DMS 273 treated with DMSO at 0.1 percent for 48 hours (cell line): ENCODE measurements around the gene DUS1L.

ENCODE experiments used
- DNase-seq: peaks from one replicate; lab custom pipeline; 2025; lab: John Stamatoyannopoulos, UW

DUS1L gene

GRCh38 chr17:82055023-82055964 lies 10.3 kb downstream of the DUS1L start:
- DNase-seq, result no peak

- DNase-seq, result no peak
Observed at GRCh38 chr17:82054351-82055022, 11.1 kb downstream of the DUS1L start.

- DNase-seq, result no peak
Observed at GRCh38 chr17:82053556-82054263, 11.9 kb downstream of the DUS1L start.

- DNase-seq, result no peak
Observed at GRCh38 chr17:82053130-82053529, 12.5 kb downstream of the DUS1L start.

GRCh38 chr17:82052638-82053059 lies 13.0 kb downstream of the DUS1L start:
- DNase-seq, result no peak

GRCh38 chr17:82051776-82052637 lies 13.6 kb downstream of the DUS1L start, which contains the start of the genes GPS1 and RFNG:
Gene GPS1 (plus strand): TSS chr17:82051898. CDS start chr17:82051932, 34 bp downstream.
Gene RFNG (minus strand): TSS chr17:82051811. CDS start chr17:82051766, 45 bp downstream.
- no peak for DNase-seq

- DNase-seq, result no peak
Observed at GRCh38 chr17:82050761-82051641, 14.6 kb downstream of the DUS1L start.

GRCh38 chr17:82050152-82050760 lies 15.3 kb downstream of the DUS1L start:
- DNase-seq, result no peak

- DNase-seq, result no peak
Observed at GRCh38 chr17:82049521-82049971, 16.1 kb downstream of the DUS1L start.

- DNase-seq, result no peak
Observed at GRCh38 chr17:82049106-82049505, 16.5 kb downstream of the DUS1L start.

GRCh38 chr17:82048571-82048971 lies 17.0 kb downstream of the DUS1L start:
- no peak for DNase-seq

DNA sequence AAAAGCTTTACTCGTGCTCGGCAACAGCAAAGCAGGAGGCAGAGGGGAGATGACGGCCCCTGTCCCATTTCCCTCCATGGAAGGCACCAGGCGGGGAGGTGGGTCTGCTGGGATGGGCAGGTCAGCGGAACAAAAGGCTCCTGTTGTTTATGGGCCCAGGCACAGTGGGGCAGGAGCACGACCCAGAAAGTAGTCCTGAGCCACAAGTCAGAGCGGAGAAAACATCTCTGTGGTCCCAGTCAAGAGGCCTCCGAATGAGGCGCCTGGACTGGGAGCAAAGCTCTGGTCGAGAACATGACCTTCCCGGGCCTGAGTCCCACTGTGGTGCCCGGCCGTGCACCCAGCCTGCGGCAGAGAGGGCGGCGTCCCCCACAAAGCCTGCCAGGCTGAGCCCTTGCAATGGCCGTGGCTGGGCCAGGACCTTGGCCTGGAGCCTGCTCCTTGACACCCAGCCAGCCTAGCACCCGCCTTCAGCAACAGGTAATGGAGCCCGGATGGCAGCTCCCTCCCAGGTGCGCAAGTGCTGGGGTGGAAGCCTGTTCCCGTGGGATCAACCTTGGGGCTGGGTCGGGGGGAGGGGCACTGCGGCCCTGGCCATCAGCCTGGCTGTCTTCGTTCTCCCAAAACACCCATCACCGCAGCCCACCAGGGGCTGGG lies 17.6 kb downstream of the DUS1L start:
- DNase-seq, result no peak

GRCh38 chr17:82047379-82047778 lies 18.2 kb downstream of the DUS1L start:
- no peak for DNase-seq

DNA sequence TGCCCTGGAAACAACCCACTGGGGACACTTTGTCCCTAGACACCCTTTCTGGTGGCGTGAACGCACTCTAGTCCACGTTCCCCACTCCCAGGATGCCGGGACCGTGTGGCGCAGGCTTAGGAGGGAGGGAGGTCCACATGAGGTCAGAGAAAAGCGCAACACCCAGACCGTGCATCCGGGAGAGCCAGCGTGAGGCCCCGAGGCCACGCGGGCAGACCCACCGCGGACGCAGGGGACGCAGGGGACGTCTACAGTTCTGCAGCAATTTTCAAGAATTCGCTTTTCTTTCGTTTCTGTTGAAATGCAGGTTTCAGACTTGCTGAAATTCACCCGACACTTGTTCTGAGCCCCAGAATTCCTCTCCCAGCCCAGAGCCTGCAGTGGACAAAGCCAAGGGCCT lies 18.7 kb downstream of the DUS1L start:
- DNase-seq, result no peak

GRCh38 chr17:82045936-82046484 lies 19.6 kb downstream of the DUS1L start:
- no peak for DNase-seq

GRCh38 chr17:82043507-82043906 lies 22.1 kb downstream of the DUS1L start:
- no peak for DNase-seq

DNA sequence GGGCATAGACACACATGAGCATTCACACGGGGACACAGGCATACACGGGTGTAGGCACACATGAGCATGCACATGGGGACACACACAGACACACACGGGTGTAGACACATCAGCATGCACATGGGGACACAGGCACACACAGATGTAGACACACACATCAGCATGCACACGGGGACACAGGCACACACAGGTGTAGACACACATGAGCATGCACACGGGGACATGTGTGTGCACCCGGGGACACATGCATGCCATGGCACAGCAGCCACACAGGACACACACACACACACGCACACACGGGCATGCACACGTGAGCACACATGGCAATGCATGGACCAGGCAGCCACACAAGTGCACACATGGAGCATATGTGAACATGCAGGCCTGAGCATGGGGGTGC lies 23.0 kb downstream of the DUS1L start:
- no peak for DNase-seq

- DNase-seq, result no peak
Observed at GRCh38 chr17:82041144-82041814, 24.3 kb downstream of the DUS1L start.
